HepG2 (cell line): ENCODE measurements around the gene DDX20. TPM values are rescaled to one million over a fixed set of nuclear protein-coding genes. Genes with fewer than 3 reads are reported as not detected.

Experiments
- ARHGAP35 ChIP-seq: sonication (generic); formaldehyde crosslinking; IDR thresholded peaks from 2 replicates; pipeline ENCODE4 v1.9.0; 2022; ENCODE audit warnings: mild to moderate bottlenecking, inconsistent platforms, moderate library complexity, missing genetic modification reagents, borderline replicate concordance
- CCAR2 ChIP-seq: fragments of 200-400 bp; formaldehyde crosslinking; optimal IDR thresholded peaks from 2 replicates; pipeline ENCODE3; 2018; ENCODE audit warnings: low read depth, mild to moderate bottlenecking, low read length, moderate library complexity
- CSRNP1 ChIP-seq: sonication (generic); formaldehyde crosslinking; IDR thresholded peaks from 2 replicates; pipeline ENCODE4 v1.8.1; 2023; ENCODE audit warnings: mild to moderate bottlenecking, missing genetic modification reagents
- ELF3 ChIP-seq: IDR thresholded peaks from 2 replicates; pipeline ENCODE4 v1.6.1; 2016; ENCODE audit warnings: missing genetic modification reagents, missing compliant biosample characterization
- MEIS1 ChIP-seq: sonication (generic); formaldehyde crosslinking; IDR thresholded peaks from 2 replicates; pipeline ENCODE4 v1.9.0; 2021; ENCODE audit warnings: mild to moderate bottlenecking, missing genetic modification reagents, moderate library complexity, borderline replicate concordance
- MIER2 ChIP-seq: IDR thresholded peaks from 2 replicates; pipeline ENCODE4 v1.6.1; 2016; ENCODE audit warnings: missing biosample characterization, missing genetic modification reagents
- PHF20 ChIP-seq: sonication (generic); formaldehyde crosslinking; IDR thresholded peaks from 2 replicates; pipeline ENCODE4 v1.5.0; 2020; ENCODE audit warnings: mild to moderate bottlenecking, missing genetic modification reagents
- SIN3A ChIP-seq: IDR thresholded peaks from 2 replicates; pipeline ENCODE4 v1.6.1; 2011; ENCODE audit warnings: low read depth, mild to moderate bottlenecking, control low read depth, low read length, borderline replicate concordance
- ZMYM2 ChIP-seq: sonication (generic); formaldehyde crosslinking; IDR thresholded peaks from 2 replicates; pipeline ENCODE4 v1.8.0; 2022; ENCODE audit warnings: mild to moderate bottlenecking, missing genetic modification reagents
- ZNF142 ChIP-seq: sonication (generic); formaldehyde crosslinking; IDR thresholded peaks from 2 replicates; pipeline ENCODE4 v1.4.0; 2020; ENCODE audit warnings: missing genetic modification reagents
- ZNF543 ChIP-seq: sonication (generic); formaldehyde crosslinking; IDR thresholded peaks from 2 replicates; pipeline ENCODE4 v1.4.0; 2020; ENCODE audit warnings: mild to moderate bottlenecking, missing genetic modification reagents
- ZNF556 ChIP-seq: sonication (generic); formaldehyde crosslinking; IDR thresholded peaks from 2 replicates; pipeline ENCODE4 v1.4.0; 2020; ENCODE audit warnings: mild to moderate bottlenecking, missing genetic modification reagents, borderline replicate concordance
- ZNF740 ChIP-seq: sonication (generic); formaldehyde crosslinking; IDR thresholded peaks from 2 replicates; pipeline ENCODE4 v1.4.0; 2020; ENCODE audit warnings: missing genetic modification reagents
- ZSCAN30 ChIP-seq: sonication (generic); formaldehyde crosslinking; IDR thresholded peaks from 2 replicates; pipeline ENCODE4 v1.5.0; 2020; ENCODE audit warnings: mild to moderate bottlenecking, missing genetic modification reagents
- polyA plus RNA-seq, 8 experiments: library from polyadenylated mRNA; depleted of rRNA in 3 of 8; stranded (reverse) in 7 of 8; unstranded in 1 of 8; fragments of >200 nt; fragmentation: Illumina TruSeq in 4 of 8; extraction: Trizol in 4 of 8; gene quantifications; 2 replicates each; pipeline versions ENCODE4 v1.2.1 to v1.2.3, GENCODE V29; 2011 to 2016; ENCODE audit warnings: low read depth in 4 of 8, missing spikeins in 1 of 8, mixed read lengths in 1 of 8; ENCODE audit not compliant: insufficient read depth in 1 of 8
- total RNA-seq, 5 experiments: library from RNA; depleted of rRNA; stranded (reverse); fragments of >200 nt; fragmentation: Illumina TruSeq; extraction: Trizol; gene quantifications; 2 replicates each; pipeline ENCODE4 v1.2.3, GENCODE V29; 2016; ENCODE audit warnings: low read depth in 1 of 5
- TF ChIP-seq, protein P1 (sequence below): sonication (generic); formaldehyde crosslinking; IDR thresholded peaks from 2 replicates; pipeline ENCODE4 v1.9.0; 2021; ENCODE audit warnings: missing genetic modification reagents, borderline replicate concordance
- TF ChIP-seq, protein P2 (sequence below): sonication (generic); formaldehyde crosslinking; IDR thresholded peaks from 2 replicates; pipeline ENCODE4 v1.5.1; 2020; ENCODE audit warnings: missing genetic modification reagents, mild to moderate bottlenecking, borderline replicate concordance

Gene DDX20
- total and polyA plus RNA-seq, 2 of the 13 experiments (the other 11 are each of a cell fraction or from before 2014, with no cell fraction given) = 4.0 to 14.3 TPM

DNA sequence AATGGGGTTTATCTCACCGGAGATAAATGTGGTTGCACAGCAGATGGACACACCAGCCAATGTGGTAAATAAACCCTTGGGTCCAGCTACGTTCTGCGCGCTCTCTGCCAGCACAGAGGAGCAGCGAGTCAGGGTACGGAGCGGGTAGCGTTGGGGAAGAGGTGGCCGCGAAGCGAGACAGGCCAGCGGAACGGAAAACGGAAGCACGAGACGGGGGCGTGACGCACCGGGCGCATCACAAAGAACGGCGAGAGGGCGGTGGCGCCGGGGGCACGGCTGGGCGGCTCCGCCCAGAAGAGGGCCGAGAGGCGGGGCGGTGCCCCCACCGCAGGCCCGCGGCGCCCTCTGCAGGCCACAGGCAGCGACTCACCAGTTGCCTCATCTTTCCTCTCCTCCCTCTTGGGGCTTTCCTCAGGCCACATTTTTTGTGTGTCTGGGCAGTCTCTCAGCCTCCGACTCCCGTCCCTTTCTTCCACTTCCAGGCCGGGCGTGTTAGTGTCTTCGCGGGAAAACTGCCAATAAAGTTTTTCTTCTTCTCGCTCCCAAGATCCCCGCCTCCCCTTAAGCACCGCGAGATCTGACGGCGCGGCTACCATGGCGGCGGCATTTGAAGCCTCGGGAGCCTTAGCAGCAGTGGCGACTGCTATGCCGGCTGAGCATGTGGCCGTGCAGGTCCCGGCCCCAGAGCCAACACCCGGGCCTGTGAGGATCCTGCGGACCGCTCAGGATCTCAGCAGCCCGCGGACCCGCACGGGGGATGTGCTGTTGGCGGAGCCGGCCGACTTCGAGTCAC, at the start of gene DDX20 (continued):
- TF ChIP-seq, protein P1, sequence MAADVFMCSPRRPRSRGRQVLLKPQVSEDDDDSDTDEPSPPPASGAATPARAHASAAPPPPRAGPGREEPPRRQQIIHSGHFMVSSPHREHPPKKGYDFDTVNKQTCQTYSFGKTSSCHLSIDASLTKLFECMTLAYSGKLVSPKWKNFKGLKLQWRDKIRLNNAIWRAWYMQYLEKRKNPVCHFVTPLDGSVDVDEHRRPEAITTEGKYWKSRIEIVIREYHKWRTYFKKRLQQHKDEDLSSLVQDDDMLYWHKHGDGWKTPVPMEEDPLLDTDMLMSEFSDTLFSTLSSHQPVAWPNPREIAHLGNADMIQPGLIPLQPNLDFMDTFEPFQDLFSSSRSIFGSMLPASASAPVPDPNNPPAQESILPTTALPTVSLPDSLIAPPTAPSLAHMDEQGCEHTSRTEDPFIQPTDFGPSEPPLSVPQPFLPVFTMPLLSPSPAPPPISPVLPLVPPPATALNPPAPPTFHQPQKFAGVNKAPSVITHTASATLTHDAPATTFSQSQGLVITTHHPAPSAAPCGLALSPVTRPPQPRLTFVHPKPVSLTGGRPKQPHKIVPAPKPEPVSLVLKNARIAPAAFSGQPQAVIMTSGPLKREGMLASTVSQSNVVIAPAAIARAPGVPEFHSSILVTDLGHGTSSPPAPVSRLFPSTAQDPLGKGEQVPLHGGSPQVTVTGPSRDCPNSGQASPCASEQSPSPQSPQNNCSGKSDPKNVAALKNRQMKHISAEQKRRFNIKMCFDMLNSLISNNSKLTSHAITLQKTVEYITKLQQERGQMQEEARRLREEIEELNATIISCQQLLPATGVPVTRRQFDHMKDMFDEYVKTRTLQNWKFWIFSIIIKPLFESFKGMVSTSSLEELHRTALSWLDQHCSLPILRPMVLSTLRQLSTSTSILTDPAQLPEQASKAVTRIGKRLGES = peak; percentile 88; the same call in 1 of the 2 replicates
- TF ChIP-seq ZNF740 (CRISPR knock-in tag) (no peak), ZSCAN30 (CRISPR knock-in tag) (no peak), ELF3 (no peak; the same call in 1 of the 2 replicates), MIER2 (CRISPR knock-in tag) (0 out of 2 replicates have a peak, but pooled peaks have one; percentile 34), ZNF142 (CRISPR knock-in tag) (0 out of 2 replicates have a peak, but pooled peaks have one; percentile 30), ARHGAP35 (peak; percentile 8; the same call in 1 of the 2 replicates), ZNF543 (CRISPR knock-in tag) (peak; percentile 86; the same call in 1 of the 2 replicates), SIN3A (peak; percentile 96), MEIS1 (peak; percentile 51; the same call in 1 of the 2 replicates), ZMYM2 (CRISPR knock-in tag) (0 out of 2 replicates have a peak, but pooled peaks have one; percentile 28), CSRNP1 (CRISPR knock-in tag) (no peak), PHF20 (CRISPR knock-in tag) (peak; percentile 83), CCAR2 (peak; percentile 77), ZNF556 (CRISPR knock-in tag) (peak; percentile 86; the same call in 1 of the 2 replicates)
- TF ChIP-seq, protein P2, sequence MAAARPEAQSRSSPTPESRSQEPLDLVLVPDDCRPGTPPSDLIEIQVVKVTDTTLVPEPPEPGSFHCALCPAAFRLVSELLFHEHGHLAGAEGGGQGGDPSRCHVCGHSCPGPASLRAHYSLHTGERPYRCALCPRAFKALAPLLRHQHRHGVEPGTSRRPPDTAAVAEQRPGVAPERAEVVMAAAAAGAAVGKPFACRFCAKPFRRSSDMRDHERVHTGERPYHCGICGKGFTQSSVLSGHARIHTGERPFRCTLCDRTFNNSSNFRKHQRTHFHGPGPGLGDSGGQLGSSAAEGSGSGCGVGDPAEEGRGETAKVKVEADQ = no peak
